ENCODE data around the gene ZNF320. TPM values are rescaled to one million over a fixed set of nuclear protein-coding genes. Genes with fewer than 3 reads are reported as not detected.
"Not testable (repeated sequence)": the region's sequence is repeated elsewhere in the genome, so short reads cannot be mapped to it uniquely, and the experiment has no call there.

Gene ZNF320
- total RNA-seq, 1 donor from 2014 or later = 24.2 TPM

GRCh38 chr19:52922841-52923777 is 25.7 kb upstream of the ZNF320 start, which contains the start of gene ZNF888:
Gene ZNF888 (minus strand): TSS chr19:52923428. CDS start chr19:52917873, 5,555 bp downstream.
- H3K4me3 ChIP-seq (ENCODE audit: low read depth, low read length) = peak within 1 kb of the TSS; percentile 57
- no peak for TF ChIP-seq CTCF (IDR thresholded peaks at IDR 0.05; ENCODE audit: insufficient read depth, low read length, poor library complexity, severe bottlenecking)
- no peak for DNase-seq (ENCODE audit: low read depth)
- no peaks in the 10 kb centered on the region for H3K27me3 ChIP-seq (ENCODE audit: control insufficient read depth, insufficient read depth, low read length)
- no peaks in the 10 kb centered on the region for H3K36me3 ChIP-seq (ENCODE audit: control insufficient read depth, insufficient read depth, low read length)

GRCh38 chr19:52917531-52917930 is 20.1 kb upstream of the ZNF320 start:
- DNase-seq (ENCODE audit: low read depth) = no peak
- Histone ChIP-seq H3K27me3 (ENCODE audit: control insufficient read depth, insufficient read depth, low read length) (no peaks in the 10 kb centered on the region), H3K36me3 (ENCODE audit: control insufficient read depth, insufficient read depth, low read length) (no peaks in the 10 kb centered on the region), H3K4me3 (ENCODE audit: low read depth, low read length) (no peak overlapping the region)
- TF ChIP-seq CTCF (IDR thresholded peaks at IDR 0.05; ENCODE audit: insufficient read depth, low read length, poor library complexity, severe bottlenecking) = no peak

GRCh38 chr19:52910648-52911047 is 13.2 kb upstream of the ZNF320 start:
- Histone ChIP-seq H3K27me3 (ENCODE audit: control insufficient read depth, insufficient read depth, low read length) (no peaks in the 10 kb centered on the region), H3K4me3 (ENCODE audit: low read depth, low read length) (no peak overlapping the region), H3K36me3 (ENCODE audit: control insufficient read depth, insufficient read depth, low read length) (no peaks in the 10 kb centered on the region)
- TF ChIP-seq CTCF (IDR thresholded peaks at IDR 0.05; ENCODE audit: insufficient read depth, low read length, poor library complexity, severe bottlenecking) = no peak
- no peak for DNase-seq (ENCODE audit: low read depth)

- H3K36me3 ChIP-seq (ENCODE audit: control insufficient read depth, insufficient read depth, low read length); DNase-seq (ENCODE audit: low read depth); H3K27me3 ChIP-seq (ENCODE audit: control insufficient read depth, insufficient read depth, low read length); H3K4me3 ChIP-seq (ENCODE audit: low read depth, low read length): not testable (repeated sequence)
Measured at GRCh38 chr19:52904052-52904780, 6.8 kb upstream of the ZNF320 start.

- Histone ChIP-seq H3K4me3 (ENCODE audit: low read depth, low read length) (no peak overlapping the region), H3K36me3 (ENCODE audit: control insufficient read depth, insufficient read depth, low read length) (no peaks in the 10 kb centered on the region), H3K27me3 (ENCODE audit: control insufficient read depth, insufficient read depth, low read length) (no peaks in the 10 kb centered on the region)
- DNase-seq (ENCODE audit: low read depth) = no peak
- no peak for TF ChIP-seq CTCF (IDR thresholded peaks at IDR 0.05; ENCODE audit: insufficient read depth, low read length, poor library complexity, severe bottlenecking)
Measured at GRCh38 chr19:52901842-52902241, 4.4 kb upstream of the ZNF320 start.

- H3K27me3 ChIP-seq (ENCODE audit: control insufficient read depth, insufficient read depth, low read length); H3K36me3 ChIP-seq (ENCODE audit: control insufficient read depth, insufficient read depth, low read length); DNase-seq (ENCODE audit: low read depth); H3K4me3 ChIP-seq (ENCODE audit: low read depth, low read length): not testable (repeated sequence)
Measured at GRCh38 chr19:52898596-52898995, 1.2 kb upstream of the ZNF320 start.

Measured in kidney epithelial cell (primary cell).